OCI-LY3 (cell line): ENCODE measurements around the gene TAS2R38.

Experiments
- H2AFZ ChIP-seq: fragments of 200-600, 300-600 bp; shearing (Covaris generic); 2 replicates; pipeline ENCODE4 v1.6.0; 2014; ENCODE audit warnings: antibody characterized with exemption, low read depth, low read length
- H3K27ac ChIP-seq: fragments of 200-600, 300-600 bp; sonication (generic); 2 replicates; pipeline ENCODE4 v1.5.1; 2014; ENCODE audit warnings: mild to moderate bottlenecking, low read length, moderate library complexity, mixed read lengths
- H3K27me3 ChIP-seq: fragments of 200-600, 300-600 bp; sonication (generic); 2 replicates; pipeline ENCODE4 v1.6.1; 2014; ENCODE audit warnings: low read depth, low read length, mixed read lengths
- H3K36me3 ChIP-seq: fragments of 200-600, 300-600 bp; sonication (generic); replicated peaks from 2 replicates; pipeline ENCODE3; 2014; ENCODE audit warnings: low read depth, low read length, mixed read lengths
- H3K4me1 ChIP-seq: fragments of 300-600, 200-600 bp; sonication (generic); 2 replicates; pipeline ENCODE4 v1.6.1; 2014; ENCODE audit warnings: low read length, mixed read lengths
- H3K4me2 ChIP-seq: fragments of 200-600, 300-600 bp; sonication (generic); 2 replicates; pipeline ENCODE4 v1.6.1; 2014; ENCODE audit warnings: low read length, mixed read lengths
- H3K4me3 ChIP-seq: fragments of 300-600, 200-600 bp; sonication (generic); 2 replicates; pipeline ENCODE4 v1.5.1; 2014; ENCODE audit warnings: antibody characterized with exemption, mild to moderate bottlenecking, low read length, moderate library complexity
- H3K79me2 ChIP-seq: fragments of 300-600, 200-600 bp; shearing (Covaris generic); 2 replicates; pipeline ENCODE4 v1.6.1; 2014; ENCODE audit warnings: mild to moderate bottlenecking, low read length, mixed read lengths
- H3K9ac ChIP-seq: fragments of 300-600, 200-600 bp; shearing (Covaris generic); 2 replicates; pipeline ENCODE4 v1.6.0; 2014; ENCODE audit warnings: mild to moderate bottlenecking, low read length, moderate library complexity
- H3K9me3 ChIP-seq: fragments of 200-600, 300-600 bp; shearing (Covaris generic); 2 replicates; pipeline ENCODE4 v1.6.1; 2014; ENCODE audit warnings: low read length, mixed read lengths; ENCODE audit not compliant: insufficient read depth
- H4K20me1 ChIP-seq: fragments of 200-600, 300-600 bp; sonication (generic); 2 replicates; pipeline ENCODE4 v1.6.1; 2016; ENCODE audit warnings: low read length, mixed read lengths; ENCODE audit not compliant: insufficient read depth
- CTCF ChIP-seq: fragments of 200-600, 300-600 bp; sonication (generic); IDR thresholded peaks from 2 replicates; pipeline ENCODE4 v1.5.1; 2014; ENCODE audit warnings: antibody characterized with exemption, low read length, low read depth
- EZH2phosphoT487 ChIP-seq: fragments of 200-600 bp; shearing (Covaris generic); IDR thresholded peaks from 2 replicates; pipeline ENCODE4 v1.6.1; 2018; ENCODE audit warnings: antibody characterized with exemption, mixed run types, low read depth

TAS2R38 gene

DNA sequence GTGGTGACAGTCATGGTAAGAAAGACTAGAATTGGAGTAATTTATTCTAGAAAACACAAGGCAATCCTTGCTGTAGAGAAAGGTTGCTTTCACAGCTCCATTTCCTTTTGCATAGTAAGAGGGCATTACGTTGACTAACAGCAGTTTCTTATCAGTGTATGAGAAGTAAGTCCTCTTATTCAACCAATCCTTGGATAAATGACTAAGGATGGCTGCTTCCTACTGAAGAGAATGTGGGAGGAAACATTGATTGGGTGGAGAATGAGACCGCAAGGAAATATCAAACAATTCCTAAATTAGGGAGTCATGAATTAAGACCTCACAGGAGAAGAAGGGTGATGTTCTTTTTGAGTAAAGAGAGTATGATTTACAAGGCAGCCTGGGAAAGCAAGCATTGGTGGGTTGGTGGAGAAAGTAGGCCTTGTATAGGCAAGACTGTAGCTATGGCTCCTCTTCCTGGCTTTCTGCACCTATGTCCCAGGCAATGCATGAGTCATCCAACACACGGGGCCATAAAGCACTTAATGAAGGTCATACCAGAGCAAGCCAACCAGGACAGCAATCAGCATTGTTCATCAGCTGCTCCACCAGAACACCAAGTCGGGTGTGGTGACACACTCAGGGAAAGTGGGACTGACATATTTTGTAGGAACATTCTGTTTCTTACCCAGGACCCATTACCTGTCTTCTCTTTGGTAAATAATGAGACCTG is 27.7 kb upstream of the TAS2R38 start:
- Histone ChIP-seq H3K79me2 (no peaks in the 10 kb centered on the region), H3K9me3 (no peaks in the 10 kb centered on the region), H3K9ac (no peak overlapping the region), H3K36me3 (no peaks in the 10 kb centered on the region), H2AFZ (no peak overlapping the region), H3K4me3 (no peak overlapping the region), H3K4me2 (no peak overlapping the region), H3K27ac (no peak overlapping the region), H4K20me1 (no peaks in the 10 kb centered on the region), H3K4me1 (no peaks in the 10 kb centered on the region), H3K27me3 (peaks cover 12% of the 10 kb centered on the region; the same call in 1 of the 2 replicates)
- no peak for TF ChIP-seq CTCF
- no peak for TF ChIP-seq EZH2phosphoT487

GRCh38 chr7:142000244-142000643 is 26.7 kb upstream of the TAS2R38 start:
- no peaks in the 10 kb centered on the region for H3K4me1 ChIP-seq
- H2AFZ ChIP-seq: no peak overlapping the region
- H3K9ac ChIP-seq: no peak overlapping the region
- TF ChIP-seq CTCF: no peak
- no peak for TF ChIP-seq EZH2phosphoT487
- no peak overlapping the region for H3K27ac ChIP-seq
- H3K9me3 ChIP-seq: no peaks in the 10 kb centered on the region
- H3K27me3 ChIP-seq: peaks cover 9% of the 10 kb centered on the region; the same call in 1 of the 2 replicates
- no peaks in the 10 kb centered on the region for H3K36me3 ChIP-seq
- no peaks in the 10 kb centered on the region for H3K79me2 ChIP-seq
- no peak overlapping the region for H3K4me3 ChIP-seq
- no peak overlapping the region for H3K4me2 ChIP-seq
- no peaks in the 10 kb centered on the region for H4K20me1 ChIP-seq

GRCh38 chr7:141999058-141999623 is 25.6 kb upstream of the TAS2R38 start:
- H2AFZ ChIP-seq: no peak overlapping the region
- H3K4me2 ChIP-seq: no peak overlapping the region
- H3K4me1 ChIP-seq: no peaks in the 10 kb centered on the region
- no peaks in the 10 kb centered on the region for H3K79me2 ChIP-seq
- H3K4me3 ChIP-seq: no peak overlapping the region
- H3K27ac ChIP-seq: no peak overlapping the region
- no peaks in the 10 kb centered on the region for H3K9me3 ChIP-seq
- H3K9ac ChIP-seq: no peak overlapping the region
- TF ChIP-seq EZH2phosphoT487: no peak
- TF ChIP-seq CTCF: no peak
- no peaks in the 10 kb centered on the region for H4K20me1 ChIP-seq
- H3K36me3 ChIP-seq: no peaks in the 10 kb centered on the region
- peaks cover 5% of the 10 kb centered on the region; the same call in 1 of the 2 replicates for H3K27me3 ChIP-seq

GRCh38 chr7:141993354-141993753 is 19.8 kb upstream of the TAS2R38 start:
- Histone ChIP-seq H3K4me1 (no peaks in the 10 kb centered on the region), H3K27me3 (no peaks in the 10 kb centered on the region), H3K27ac (no peak overlapping the region)

More at GRCh38 chr7:141993354-141993753, 19.8 kb upstream of the TAS2R38 start:
- Histone ChIP-seq H2AFZ (no peak overlapping the region), H3K4me2 (no peak overlapping the region), H3K9ac (no peak overlapping the region), H3K9me3 (no peaks in the 10 kb centered on the region), H3K4me3 (no peak overlapping the region), H4K20me1 (no peaks in the 10 kb centered on the region), H3K36me3 (no peaks in the 10 kb centered on the region), H3K79me2 (no peaks in the 10 kb centered on the region)
- TF ChIP-seq CTCF (no peak), EZH2phosphoT487 (no peak)
